Epithelial cell of proximal tubule (primary cell): Measurements from ENCODE around the gene RAD51B. TPM values are rescaled to one million over a fixed set of nuclear protein-coding genes. Genes with fewer than 3 reads are reported as not detected.
"Not testable (repeated sequence)": the region's sequence is repeated elsewhere in the genome, so short reads cannot be mapped to it uniquely, and the experiment has no call there.

Experiments
- DNase-seq: peaks from one replicate; pipeline ENCODE4 v3.0.0-alpha.2; 2011; ENCODE audit warnings: low read depth
- H3K4me3 ChIP-seq: 2 replicates; pipeline ENCODE4 v1.5.1; 2011; ENCODE audit warnings: low read depth, mild to moderate bottlenecking, low read length
- CTCF ChIP-seq: conservative IDR thresholded peaks from 2 replicates; pipeline ENCODE4 v1.5.1; 2012; ENCODE audit warnings: low read depth, mild to moderate bottlenecking, low read length
- total RNA-seq: library from RNA; depleted of rRNA; stranded (reverse); fragments of >200 nt; gene quantifications from 2 replicates; pipeline ENCODE4 v1.2.3, GENCODE V29; 2015

The RAD51B gene
- total RNA-seq, 1 donor from 2014 or later, result 6.3 TPM

- no peak for DNase-seq
- TF ChIP-seq CTCF, result no peak
- H3K4me3 ChIP-seq, result no peak overlapping the region
Measured at GRCh38 chr14:68657300-68658028, 837.9 kb downstream of the RAD51B start.

GRCh38 chr14:68658029-68658509 is 838.5 kb downstream of the RAD51B start:
- TF ChIP-seq CTCF, result no peak
- no peak for DNase-seq

GRCh38 chr14:68658943-68659931 is 839.7 kb downstream of the RAD51B start:
- H3K4me3 ChIP-seq, result no peak overlapping the region
- no peak for TF ChIP-seq CTCF
- no peak for DNase-seq

More at GRCh38 chr14:68658029-68658509, 838.5 kb downstream of the RAD51B start:
- no peak overlapping the region for H3K4me3 ChIP-seq

- DNase-seq, result no peak
- TF ChIP-seq CTCF, result no peak
- H3K4me3 ChIP-seq, result no peak overlapping the region
Measured at GRCh38 chr14:68660495-68660894, 840.9 kb downstream of the RAD51B start.

- no peak overlapping the region for H3K4me3 ChIP-seq
- DNase-seq, result no peak
- no peak for TF ChIP-seq CTCF
Measured at GRCh38 chr14:68661226-68662225, 841.9 kb downstream of the RAD51B start.

- no peak overlapping the region for H3K4me3 ChIP-seq
- TF ChIP-seq CTCF, result no peak
- no peak for DNase-seq
Measured at GRCh38 chr14:68662392-68662791, 842.8 kb downstream of the RAD51B start.

- H3K4me3 ChIP-seq, DNase-seq: not testable (repeated sequence)
Measured at GRCh38 chr14:68662826-68663225, 843.2 kb downstream of the RAD51B start.
